H1 (cell line): ENCODE results near the gene HOTAIR. TPM values are rescaled to one million over a fixed set of nuclear protein-coding genes. Genes with fewer than 3 reads are reported as not detected.

Source experiments
- ATF2 ChIP-seq: IDR thresholded peaks from 2 replicates; pipeline ENCODE4 v1.6.1; 2012; ENCODE audit warnings: low read length, inconsistent platforms
- polyA plus RNA-seq, 7 experiments: library from polyadenylated mRNA; depleted of rRNA in 3 of 7; stranded (reverse) in 5 of 7; unstranded in 2 of 7; fragments of >200 nt in 5 of 7; fragments of 200-250 nt in 2 of 7; gene quantifications; 1 replicate in 5 of 7; 2 replicates in 1 of 7; 4 replicates in 1 of 7; pipeline versions ENCODE4 v1.2.1 to v1.2.3, GENCODE V29; 2011 to 2013; ENCODE audit warnings: missing spikeins in 2 of 7, mixed read lengths in 2 of 7
- total RNA-seq: library from RNA; stranded (reverse); fragmentation: NEBNext Ultra II Directional; extraction: Animal tissue kit (Norgen Biotek cat#: 25700); gene quantifications from 2 replicates; pipeline ENCODE4 v1.2.1, GENCODE V29; 2021

HOTAIR gene
- total and polyA plus RNA-seq, 2 of the 8 experiments (the other 6 are each of a cell fraction or from before 2014, with no cell fraction given): not detected

- no peak for TF ChIP-seq ATF2
- TF ChIP-seq, all 59 proteins: peak for 5
Measured at GRCh38 chr12:53951577-53952334, 23.0 kb downstream of the HOTAIR start (continued).
